Karpas-422 (cell line): ENCODE results near the gene ZNF827. TPM values are rescaled to one million over a fixed set of nuclear protein-coding genes. Genes with fewer than 3 reads are reported as not detected.

Source experiments
- DNase-seq: peaks from one replicate; pipeline ENCODE4 v3.0.0-alpha.2; 2015
- H2AFZ ChIP-seq: fragments of 200-600 bp; sonication (generic); 2 replicates; pipeline ENCODE4 v1.6.1; 2014; ENCODE audit warnings: antibody characterized with exemption, low read length, mixed read lengths
- H3K27ac ChIP-seq: fragments of 200-600 bp; sonication (generic); 2 replicates; pipeline ENCODE4 v1.5.1; 2014; ENCODE audit warnings: mild to moderate bottlenecking, low read length, moderate library complexity
- H3K27me3 ChIP-seq: fragments of 200-600 bp; sonication (generic); 2 replicates; pipeline ENCODE4 v1.6.1; 2014; ENCODE audit warnings: low read length, mixed read lengths
- H3K36me3 ChIP-seq: fragments of 200-600 bp; sonication (generic); 2 replicates; pipeline ENCODE4 v1.6.1; 2014; ENCODE audit warnings: low read length, mixed read lengths; ENCODE audit not compliant: insufficient read depth
- H3K4me1 ChIP-seq: fragments of 200-600 bp; sonication (generic); 2 replicates; pipeline ENCODE4 v1.6.1; 2014; ENCODE audit warnings: mild to moderate bottlenecking, low read length, mixed read lengths
- H3K4me2 ChIP-seq: fragments of 200-600 bp; sonication (generic); 2 replicates; pipeline ENCODE4 v1.6.1; 2014; ENCODE audit warnings: low read length, low read depth, mild to moderate bottlenecking; ENCODE audit not compliant: poor library complexity, severe bottlenecking
- H3K4me3 ChIP-seq: fragments of 200-600 bp; sonication (generic); 2 replicates; pipeline ENCODE4 v1.5.1; 2014; ENCODE audit warnings: mild to moderate bottlenecking, antibody characterized with exemption, low read length, mixed read lengths
- H3K79me2 ChIP-seq: fragments of 200-600 bp; sonication (generic); 2 replicates; pipeline ENCODE4 v1.6.1; 2014; ENCODE audit warnings: mild to moderate bottlenecking, low read length, mixed read lengths
- H3K9ac ChIP-seq: fragments of 200-600 bp; sonication (generic); 2 replicates; pipeline ENCODE4 v1.6.0; 2014; ENCODE audit warnings: low read length
- H3K9me2 ChIP-seq: fragments of 200-600 bp; sonication (generic), shearing (Covaris generic); replicated peaks from 2 replicates; pipeline ENCODE4 v1.6.0; 2014; ENCODE audit warnings: mild to moderate bottlenecking, low read length, moderate library complexity; ENCODE audit not compliant: insufficient read depth
- H3K9me3 ChIP-seq: fragments of 300-700, 200-600 bp; sonication (generic); 2 replicates; pipeline ENCODE4 v1.6.1; 2014; ENCODE audit warnings: low read length, mixed read lengths
- H4K20me1 ChIP-seq: fragments of 200-600 bp; sonication (generic); 2 replicates; pipeline ENCODE4 v1.6.1; 2014; ENCODE audit warnings: mild to moderate bottlenecking, antibody characterized with exemption, low read length, low read depth; ENCODE audit not compliant: insufficient read depth
- total RNA-seq: library from RNA; depleted of rRNA; stranded (reverse); fragments of >200 nt; shearing (Covaris generic); gene quantifications from 2 replicates; pipeline ENCODE4 v1.2.3, GENCODE V29; 2014; ENCODE audit warnings: low replicate concordance

The ZNF827 gene
- total RNA-seq, 1 experiment from 2014 or later: 70.4 TPM

GRCh38 chr4:145956288-145956890, 17.8 kb upstream of the ZNF827 start:
- DNase-seq: peak; percentile 92
- Histone ChIP-seq H4K20me1 (no peaks in the 10 kb centered on the region), H3K36me3 (no peaks in the 10 kb centered on the region), H3K27ac (no peak overlapping the region), H3K4me1 (peaks cover 29% of the 10 kb centered on the region), H3K9me3 (no peaks in the 10 kb centered on the region), H2AFZ (no peak overlapping the region), H3K9me2 (no peaks in the 10 kb centered on the region), H3K4me2 (peak overlapping the region; percentile 27), H3K27me3 (no peaks in the 10 kb centered on the region), H3K79me2 (no peaks in the 10 kb centered on the region), H3K4me3 (no peak overlapping the region), H3K9ac (peak overlapping the region; percentile 1; the same call in 1 of the 2 replicates)

GRCh38 chr4:145954924-145955339, 16.3 kb upstream of the ZNF827 start:
- no peak overlapping the region for H3K27ac ChIP-seq
- no peaks in the 10 kb centered on the region for H3K36me3 ChIP-seq
- H3K9me2 ChIP-seq: no peaks in the 10 kb centered on the region
- peak; percentile 55 for DNase-seq
- H2AFZ ChIP-seq: no peak overlapping the region
- no peaks in the 10 kb centered on the region for H4K20me1 ChIP-seq
- peaks cover 29% of the 10 kb centered on the region for H3K4me1 ChIP-seq
- H3K9me3 ChIP-seq: no peaks in the 10 kb centered on the region
- no peak overlapping the region for H3K4me2 ChIP-seq
- 0 out of 2 replicates have a peak, but pooled peaks cover 2% of the 10 kb centered on the region for H3K27me3 ChIP-seq
- H3K79me2 ChIP-seq: no peaks in the 10 kb centered on the region
- H3K9ac ChIP-seq: no peak overlapping the region
- no peak overlapping the region for H3K4me3 ChIP-seq

- Histone ChIP-seq H2AFZ (no peak overlapping the region), H3K27ac (no peak overlapping the region), H3K9me3 (no peaks in the 10 kb centered on the region), H3K79me2 (no peaks in the 10 kb centered on the region), H3K27me3 (0 out of 2 replicates have a peak, but pooled peaks cover 2% of the 10 kb centered on the region), H3K9me2 (no peaks in the 10 kb centered on the region), H3K4me3 (no peak overlapping the region), H3K4me2 (no peak overlapping the region), H3K36me3 (no peaks in the 10 kb centered on the region), H3K9ac (no peak overlapping the region), H4K20me1 (no peaks in the 10 kb centered on the region), H3K4me1 (peaks cover 29% of the 10 kb centered on the region)
- DNase-seq: no peak
These were observed 13.3 kb upstream of the ZNF827 start for GRCh38 chr4:145951931-145952330.

GRCh38 chr4:145945431-145946155, 7.0 kb upstream of the ZNF827 start:
- Histone ChIP-seq H2AFZ (no peak overlapping the region), H3K9me2 (no peaks in the 10 kb centered on the region), H3K4me2 (no peak overlapping the region), H3K9me3 (no peaks in the 10 kb centered on the region), H3K9ac (no peak overlapping the region), H3K4me1 (no peaks in the 10 kb centered on the region; the same call in 1 of the 2 replicates), H3K36me3 (no peaks in the 10 kb centered on the region), H3K79me2 (no peaks in the 10 kb centered on the region), H3K27ac (no peak overlapping the region), H3K27me3 (0 out of 2 replicates have a peak, but pooled peaks cover 2% of the 10 kb centered on the region), H4K20me1 (no peaks in the 10 kb centered on the region), H3K4me3 (no peak overlapping the region)
- DNase-seq: no peak

- Histone ChIP-seq H3K9me3 (no peaks in the 10 kb centered on the region), H3K9me2 (no peaks in the 10 kb centered on the region), H3K27me3 (no peaks in the 10 kb centered on the region), H3K9ac (no peak overlapping the region), H3K4me3 (no peak overlapping the region), H3K27ac (no peak overlapping the region), H3K36me3 (no peaks in the 10 kb centered on the region), H3K4me2 (no peak overlapping the region), H3K79me2 (no peaks in the 10 kb centered on the region), H2AFZ (no peak overlapping the region), H4K20me1 (no peaks in the 10 kb centered on the region), H3K4me1 (peaks cover 5% of the 10 kb centered on the region)
- no peak for DNase-seq
These were observed 6.3 kb upstream of the ZNF827 start for GRCh38 chr4:145944886-145945285.

- Histone ChIP-seq H3K4me3 (peak overlapping the region; percentile 90), H3K4me2 (peak overlapping the region; percentile 88)
These were observed 1.2 kb upstream of the ZNF827 start for GRCh38 chr4:145939856-145940255.

GRCh38 chr4:145939441-145939750, 773 bp upstream of the ZNF827 start:
- Histone ChIP-seq H4K20me1 (no peaks in the 10 kb centered on the region), H3K4me3 (peak overlapping the region; percentile 90), H3K36me3 (no peaks in the 10 kb centered on the region), H3K9ac (peak overlapping the region; percentile 95), H3K27ac (peak overlapping the region; percentile 93), H3K4me1 (peaks cover 33% of the 10 kb centered on the region), H3K9me3 (no peaks in the 10 kb centered on the region), H3K4me2 (peak overlapping the region; percentile 88), H3K79me2 (peaks cover 35% of the 10 kb centered on the region), H2AFZ (peak overlapping the region; percentile 32), H3K9me2 (no peaks in the 10 kb centered on the region), H3K27me3 (no peaks in the 10 kb centered on the region)
- peak; percentile 66 for DNase-seq

More at GRCh38 chr4:145939856-145940255, 1.2 kb upstream of the ZNF827 start:
- Histone ChIP-seq H3K27ac (peak overlapping the region; percentile 93), H3K9me2 (no peaks in the 10 kb centered on the region), H3K79me2 (peaks cover 30% of the 10 kb centered on the region), H3K9me3 (no peaks in the 10 kb centered on the region), H3K36me3 (no peaks in the 10 kb centered on the region), H3K27me3 (no peaks in the 10 kb centered on the region), H3K4me1 (peaks cover 28% of the 10 kb centered on the region), H3K9ac (peak overlapping the region; percentile 95), H2AFZ (peak overlapping the region; percentile 32; the same call in 1 of the 2 replicates), H4K20me1 (no peaks in the 10 kb centered on the region)
- peak; percentile 68 for DNase-seq

- DNase-seq: peak; percentile 87
- H3K27ac ChIP-seq: peak overlapping the region; percentile 93
- H3K4me2 ChIP-seq: peak overlapping the region; percentile 88
- no peak overlapping the region for H2AFZ ChIP-seq
- H3K4me1 ChIP-seq: peaks cover 46% of the 10 kb centered on the region
- H3K4me3 ChIP-seq: peak overlapping the region; percentile 90
- H3K36me3 ChIP-seq: peaks cover 5% of the 10 kb centered on the region; the same call in 1 of the 2 replicates
- no peaks in the 10 kb centered on the region for H3K9me3 ChIP-seq
- peaks cover 48% of the 10 kb centered on the region for H3K79me2 ChIP-seq
- peak overlapping the region; percentile 95 for H3K9ac ChIP-seq
- H4K20me1 ChIP-seq: no peaks in the 10 kb centered on the region
- H3K9me2 ChIP-seq: no peaks in the 10 kb centered on the region
- H3K27me3 ChIP-seq: no peaks in the 10 kb centered on the region
These were observed 532 bp downstream of the ZNF827 start for GRCh38 chr4:145937971-145938611.
